Measurements from ENCODE around the gene RRP7A.

Gene RRP7A

GRCh38 chr22:42473484-42474193 lies 46.0 kb downstream of the RRP7A start:
- Histone ChIP-seq H3K27me3 (ENCODE audit: control insufficient read depth in 2 of 2, insufficient read depth in 2 of 2, low read length in 2 of 2) (no peaks in the 10 kb centered on the region), H3K9ac (ENCODE audit: low read depth in 1 of 2, low read length in 2 of 2) (no peak overlapping the region), H3K27ac (ENCODE audit: low read depth in 2 of 2, low read length in 2 of 2) (no peak overlapping the region), H3K36me3 (ENCODE audit: control insufficient read depth in 2 of 2, insufficient read depth in 2 of 2, low read length in 2 of 2) (no peaks in the 10 kb centered on the region), H3K9me3 (ENCODE audit: control insufficient read depth in 2 of 2, low read length in 2 of 2) (no peaks in the 10 kb centered on the region), H3K4me1 (ENCODE audit: control insufficient read depth in 2 of 2, insufficient read depth in 2 of 2, low read length in 2 of 2) (no peaks in the 10 kb centered on the region), H3K4me3 (ENCODE audit: low read length in 2 of 2) (no peak overlapping the region)

- Histone ChIP-seq H3K27me3 (ENCODE audit: control insufficient read depth in 2 of 2, insufficient read depth in 2 of 2, low read length in 2 of 2) (no peaks in the 10 kb centered on the region), H3K4me1 (ENCODE audit: control insufficient read depth in 2 of 2, insufficient read depth in 2 of 2, low read length in 2 of 2) (no peaks in the 10 kb centered on the region), H3K36me3 (ENCODE audit: control insufficient read depth in 2 of 2, insufficient read depth in 2 of 2, low read length in 2 of 2) (no peaks in the 10 kb centered on the region), H3K27ac (ENCODE audit: low read depth in 2 of 2, low read length in 2 of 2) (no peak overlapping the region), H3K9ac (ENCODE audit: low read depth in 1 of 2, low read length in 2 of 2) (no peak overlapping the region), H3K9me3 (ENCODE audit: control insufficient read depth in 2 of 2, low read length in 2 of 2) (no peaks in the 10 kb centered on the region), H3K4me3 (ENCODE audit: low read length in 2 of 2) (no peak overlapping the region)
Observed at GRCh38 chr22:42472671-42473070, 46.9 kb downstream of the RRP7A start.

- Histone ChIP-seq H3K4me3 (ENCODE audit: low read length in 2 of 2) (no peak overlapping the region), H3K27me3 (ENCODE audit: control insufficient read depth in 2 of 2, insufficient read depth in 2 of 2, low read length in 2 of 2) (no peaks in the 10 kb centered on the region), H3K9ac (ENCODE audit: low read depth in 1 of 2, low read length in 2 of 2) (no peak overlapping the region), H3K36me3 (ENCODE audit: control insufficient read depth in 2 of 2, insufficient read depth in 2 of 2, low read length in 2 of 2) (no peaks in the 10 kb centered on the region), H3K4me1 (ENCODE audit: control insufficient read depth in 2 of 2, insufficient read depth in 2 of 2, low read length in 2 of 2) (no peaks in the 10 kb centered on the region), H3K27ac (ENCODE audit: low read depth in 2 of 2, low read length in 2 of 2) (no peak overlapping the region), H3K9me3 (ENCODE audit: control insufficient read depth in 2 of 2, low read length in 2 of 2) (no peaks in the 10 kb centered on the region)
Observed at GRCh38 chr22:42471441-42471840, 48.2 kb downstream of the RRP7A start.

DNA sequence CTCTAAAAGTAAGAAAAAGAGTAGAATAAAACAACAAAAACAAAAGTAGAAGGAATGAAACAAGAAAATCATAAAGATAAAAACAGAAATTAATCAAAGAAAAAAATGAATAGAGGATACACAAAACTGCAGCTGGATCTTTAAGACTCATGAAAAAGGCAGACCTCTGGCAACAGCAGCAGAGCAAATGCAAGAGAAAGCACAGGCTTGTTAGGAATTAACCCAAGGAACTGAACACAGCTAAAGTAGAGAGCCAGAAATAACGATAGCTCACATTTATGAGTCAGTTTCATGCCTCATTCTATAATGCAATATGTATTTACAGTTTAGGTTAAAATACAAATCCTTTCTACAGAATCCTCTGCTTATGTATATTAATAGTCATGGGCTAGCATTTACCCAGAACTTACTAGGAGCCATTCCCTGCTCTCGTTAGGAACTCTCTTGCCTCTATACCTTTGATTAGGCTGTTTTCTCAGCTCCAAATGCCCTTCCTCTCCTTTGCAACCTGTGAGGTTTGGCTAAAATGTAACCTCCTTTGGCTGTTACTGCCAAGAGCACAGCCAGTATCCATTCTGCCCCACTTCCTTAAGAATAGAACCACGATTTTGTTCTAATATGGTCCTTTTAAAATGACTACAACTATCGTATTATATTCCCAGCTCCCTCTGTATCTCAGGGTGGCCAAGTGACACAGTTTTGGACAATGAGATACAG lies 49.1 kb downstream of the RRP7A start:
- Histone ChIP-seq H3K27ac (ENCODE audit: low read depth in 2 of 2, low read length in 2 of 2) (no peak overlapping the region), H3K27me3 (ENCODE audit: control insufficient read depth in 2 of 2, insufficient read depth in 2 of 2, low read length in 2 of 2) (no peaks in the 10 kb centered on the region), H3K4me3 (ENCODE audit: low read length in 2 of 2) (no peak overlapping the region), H3K4me1 (ENCODE audit: control insufficient read depth in 2 of 2, insufficient read depth in 2 of 2, low read length in 2 of 2) (no peaks in the 10 kb centered on the region), H3K9ac (ENCODE audit: low read depth in 1 of 2, low read length in 2 of 2) (no peak overlapping the region), H3K36me3 (ENCODE audit: control insufficient read depth in 2 of 2, insufficient read depth in 2 of 2, low read length in 2 of 2) (no peaks in the 10 kb centered on the region), H3K9me3 (ENCODE audit: control insufficient read depth in 2 of 2, low read length in 2 of 2) (no peaks in the 10 kb centered on the region)

DNA sequence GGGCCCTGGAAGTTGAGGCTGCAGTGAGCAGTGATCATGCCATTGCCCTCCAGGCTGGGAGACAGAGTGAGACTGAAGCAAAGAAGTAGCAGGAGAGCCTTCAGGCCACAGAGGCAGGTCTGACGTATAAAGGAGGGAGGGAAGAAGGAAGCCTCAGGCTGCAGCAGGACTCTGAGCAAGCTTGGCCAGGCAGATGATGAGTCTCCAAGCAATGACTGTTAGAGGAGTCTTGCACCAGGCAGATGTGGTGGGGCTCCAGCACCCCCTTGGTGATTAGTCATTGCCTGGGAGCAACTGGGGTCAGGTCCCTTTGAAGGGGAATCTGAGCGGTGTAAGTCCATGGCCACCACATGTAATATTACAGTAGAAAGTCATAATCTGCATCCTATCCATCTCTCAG lies 50.8 kb downstream of the RRP7A start:
- no peak overlapping the region for H3K4me3 ChIP-seq (ENCODE audit: low read length in 2 of 2)
- H3K9me3 ChIP-seq (ENCODE audit: control insufficient read depth in 2 of 2, low read length in 2 of 2), result no peaks in the 10 kb centered on the region
- no peaks in the 10 kb centered on the region for H3K27me3 ChIP-seq (ENCODE audit: control insufficient read depth in 2 of 2, insufficient read depth in 2 of 2, low read length in 2 of 2)
- no peaks in the 10 kb centered on the region for H3K4me1 ChIP-seq (ENCODE audit: control insufficient read depth in 2 of 2, insufficient read depth in 2 of 2, low read length in 2 of 2)
- no peak overlapping the region for H3K27ac ChIP-seq (ENCODE audit: low read depth in 2 of 2, low read length in 2 of 2)
- H3K9ac ChIP-seq (ENCODE audit: low read depth in 1 of 2, low read length in 2 of 2), result no peak overlapping the region
- H3K36me3 ChIP-seq (ENCODE audit: control insufficient read depth in 2 of 2, insufficient read depth in 2 of 2, low read length in 2 of 2), result no peaks in the 10 kb centered on the region

DNA sequence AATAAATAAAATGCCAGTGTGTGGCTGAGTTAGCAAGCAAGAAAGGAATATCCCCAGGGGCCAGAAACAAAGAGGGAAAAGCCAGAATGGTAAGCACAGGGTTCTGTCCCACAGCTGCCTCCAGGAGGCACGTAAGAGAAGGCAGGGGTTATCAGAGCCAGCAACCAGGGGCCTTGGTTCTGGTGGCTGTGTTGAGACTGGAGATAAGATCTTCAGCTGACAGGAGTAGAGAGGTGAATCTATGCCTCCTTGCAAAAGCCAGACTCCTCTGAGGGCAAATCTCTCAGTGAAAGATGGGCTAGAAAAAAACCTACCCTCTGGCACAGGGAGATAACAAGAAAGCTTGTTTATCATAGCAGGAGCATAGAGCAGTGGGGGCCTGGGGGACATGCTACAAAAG lies 57.6 kb downstream of the RRP7A start:
- Histone ChIP-seq H3K27ac (ENCODE audit: low read depth in 2 of 2, low read length in 2 of 2) (no peak overlapping the region), H3K4me3 (ENCODE audit: low read length in 2 of 2) (no peak overlapping the region), H3K9ac (ENCODE audit: low read depth in 1 of 2, low read length in 2 of 2) (no peak overlapping the region), H3K36me3 (ENCODE audit: control insufficient read depth in 2 of 2, insufficient read depth in 2 of 2, low read length in 2 of 2) (no peaks in the 10 kb centered on the region), H3K4me1 (ENCODE audit: control insufficient read depth in 2 of 2, insufficient read depth in 2 of 2, low read length in 2 of 2) (no peaks in the 10 kb centered on the region), H3K27me3 (ENCODE audit: control insufficient read depth in 2 of 2, insufficient read depth in 2 of 2, low read length in 2 of 2) (peaks cover 0 to 6% of the 10 kb centered on the region in 2 donors), H3K9me3 (ENCODE audit: control insufficient read depth in 2 of 2, low read length in 2 of 2) (no peaks in the 10 kb centered on the region)

DNA sequence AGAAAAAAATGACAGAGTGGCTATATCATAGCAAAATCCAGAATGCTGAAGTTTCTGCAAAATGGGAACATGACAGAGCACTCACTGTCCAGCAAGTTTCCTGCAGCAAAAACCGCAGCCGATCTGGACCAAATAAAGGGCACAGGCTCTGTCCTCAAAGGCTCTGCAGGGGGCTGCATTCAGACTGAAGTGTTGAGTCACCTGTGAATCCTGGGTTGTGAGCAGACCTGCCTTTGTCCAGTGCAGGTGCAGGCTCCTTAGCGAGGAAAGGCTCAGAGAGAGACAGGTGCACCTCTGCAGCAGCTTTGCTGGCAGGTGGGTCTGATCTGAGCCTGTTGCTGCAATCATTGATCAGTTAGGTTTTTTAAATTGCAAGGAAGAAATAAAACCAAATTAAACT lies 58.1 kb downstream of the RRP7A start:
- Histone ChIP-seq H3K9ac (ENCODE audit: low read depth in 1 of 2, low read length in 2 of 2) (no peak overlapping the region), H3K9me3 (ENCODE audit: control insufficient read depth in 2 of 2, low read length in 2 of 2) (no peaks in the 10 kb centered on the region), H3K27me3 (ENCODE audit: control insufficient read depth in 2 of 2, insufficient read depth in 2 of 2, low read length in 2 of 2) (peaks cover 0 to 6% of the 10 kb centered on the region in 2 donors)

More for the DNA sequence above, 58.1 kb downstream of the RRP7A start:
- no peak overlapping the region for H3K27ac ChIP-seq (ENCODE audit: low read depth in 2 of 2, low read length in 2 of 2)
- H3K4me3 ChIP-seq (ENCODE audit: low read length in 2 of 2), result no peak overlapping the region
- H3K36me3 ChIP-seq (ENCODE audit: control insufficient read depth in 2 of 2, insufficient read depth in 2 of 2, low read length in 2 of 2), result no peaks in the 10 kb centered on the region
- no peaks in the 10 kb centered on the region for H3K4me1 ChIP-seq (ENCODE audit: control insufficient read depth in 2 of 2, insufficient read depth in 2 of 2, low read length in 2 of 2)

Data from mucosa of rectum (tissue), 2 donors.